Urinary bladder (tissue), 4 donors: Measurements from ENCODE around the gene KREMEN1. TPM values are rescaled to one million over a fixed set of nuclear protein-coding genes. Genes with fewer than 3 reads are reported as not detected.

Experiments
- DNase-seq: peaks from one replicate; pipeline ENCODE4 v3.0.0-alpha.2; 2015; ENCODE audit errors: extremely low spot score
- H3K27ac ChIP-seq: one replicate; pipeline ENCODE4 v1.5.1; 2013; ENCODE audit warnings: low read depth, mild to moderate bottlenecking, moderate library complexity
- H3K36me3 ChIP-seq: one replicate; pipeline ENCODE4 v1.6.1; 2013; ENCODE audit warnings: mild to moderate bottlenecking, moderate library complexity; ENCODE audit not compliant: insufficient read depth
- H3K4me1 ChIP-seq: one replicate; pipeline ENCODE4 v1.6.1; 2013; ENCODE audit warnings: mild to moderate bottlenecking, moderate library complexity; ENCODE audit not compliant: insufficient read depth
- H3K4me3 ChIP-seq: one replicate; pipeline ENCODE4 v1.5.1; 2013; ENCODE audit warnings: low read depth, low read length
- WGBS: extraction: QIAGEN DNeasy Blood & Tissue Kit; methylation state at CpG from one replicate; pipeline ENCODE4 v1.1.7; 2013; 5-methylcytosine and 5-hydroxymethylcytosine counted together
- polyA plus RNA-seq: library from polyadenylated mRNA; stranded (reverse); fragments of 200-250 nt; gene quantifications from one replicate; pipeline ENCODE4 v1.2.3, GENCODE V29; 2013
- total RNA-seq: library from RNA; depleted of rRNA; stranded (reverse); fragments of >200 nt; gene quantifications from one replicate; pipeline ENCODE4 v1.2.3, GENCODE V29; 2014
- donor health status: healthy with polysubstance abuse.
- donor health status: healthy.

KREMEN1 gene
- total and polyA plus RNA-seq, 2 donors = 10.1 to 16.7 TPM

GRCh38 chr22:29157759-29158535 lies 85.1 kb downstream of the KREMEN1 start:
- Histone ChIP-seq H3K27ac (no peak overlapping the region), H3K36me3 (no peaks in the 10 kb centered on the region), H3K4me3 (no peak overlapping the region), H3K4me1 (no peaks in the 10 kb centered on the region)
- 97% methylated on average over 11 of the region's 11 CpGs for WGBS
- DNase-seq = no peak

- no peaks in the 10 kb centered on the region for H3K36me3 ChIP-seq
- H3K4me1 ChIP-seq = no peaks in the 10 kb centered on the region
- H3K4me3 ChIP-seq = no peak overlapping the region
- 89% methylated on average over 5 of the region's 5 CpGs for WGBS
- DNase-seq = no peak
- no peak overlapping the region for H3K27ac ChIP-seq
Measured at GRCh38 chr22:29158546-29158945, 85.7 kb downstream of the KREMEN1 start.

- no peak for DNase-seq
- H3K27ac ChIP-seq = no peak overlapping the region
- H3K4me1 ChIP-seq = no peaks in the 10 kb centered on the region
- H3K36me3 ChIP-seq = no peaks in the 10 kb centered on the region
- 92% methylated on average over 13 of the region's 13 CpGs for WGBS
- no peak overlapping the region for H3K4me3 ChIP-seq
Measured at GRCh38 chr22:29163808-29164207, 91.0 kb downstream of the KREMEN1 start.

GRCh38 chr22:29165321-29166060 lies 92.7 kb downstream of the KREMEN1 start:
- Histone ChIP-seq H3K4me3 (no peak overlapping the region), H3K4me1 (no peaks in the 10 kb centered on the region), H3K27ac (no peak overlapping the region), H3K36me3 (no peaks in the 10 kb centered on the region)
- WGBS = 81% methylated on average over 11 of the region's 11 CpGs
- no peak for DNase-seq

- Histone ChIP-seq H3K4me1 (no peaks in the 10 kb centered on the region), H3K27ac (no peak overlapping the region), H3K4me3 (no peak overlapping the region), H3K36me3 (no peaks in the 10 kb centered on the region)
- WGBS = 77% methylated on average over 6 of the region's 6 CpGs
- no peak for DNase-seq
Measured at GRCh38 chr22:29166180-29166579, 93.3 kb downstream of the KREMEN1 start.

GRCh38 chr22:29167032-29167911 lies 94.4 kb downstream of the KREMEN1 start:
- no peaks in the 10 kb centered on the region for H3K4me1 ChIP-seq
- no peak overlapping the region for H3K4me3 ChIP-seq
- H3K27ac ChIP-seq = no peak overlapping the region
- no peaks in the 10 kb centered on the region for H3K36me3 ChIP-seq
- WGBS = 84% methylated on average over 22 of the region's 22 CpGs
- DNase-seq = no peak

- Histone ChIP-seq H3K27ac (no peak overlapping the region), H3K4me1 (no peaks in the 10 kb centered on the region), H3K36me3 (no peaks in the 10 kb centered on the region), H3K4me3 (no peak overlapping the region)
- DNase-seq = no peak
- 88% methylated on average over 10 of the region's 10 CpGs for WGBS
Measured at GRCh38 chr22:29171721-29172120, 98.9 kb downstream of the KREMEN1 start.

- no peaks in the 10 kb centered on the region for H3K4me1 ChIP-seq
- no peak overlapping the region for H3K4me3 ChIP-seq
- DNase-seq = no peak
- H3K36me3 ChIP-seq = no peaks in the 10 kb centered on the region
- WGBS = 93% methylated on average over 6 of the region's 6 CpGs
- no peak overlapping the region for H3K27ac ChIP-seq
Measured at GRCh38 chr22:29172216-29172615, 99.4 kb downstream of the KREMEN1 start.

GRCh38 chr22:29175312-29175835 lies 102.5 kb downstream of the KREMEN1 start:
- H3K36me3 ChIP-seq = no peaks in the 10 kb centered on the region
- 83% methylated on average over 1 of the region's 1 CpG for WGBS
- no peak for DNase-seq
- no peak overlapping the region for H3K4me3 ChIP-seq
- H3K27ac ChIP-seq = no peak overlapping the region
- no peaks in the 10 kb centered on the region for H3K4me1 ChIP-seq

- Histone ChIP-seq H3K4me3 (no peak overlapping the region), H3K36me3 (no peaks in the 10 kb centered on the region), H3K4me1 (no peaks in the 10 kb centered on the region), H3K27ac (no peak overlapping the region)
- no peak for DNase-seq
- 80% methylated on average over 19 of the region's 19 CpGs for WGBS
Measured at GRCh38 chr22:29183971-29184848, 111.4 kb downstream of the KREMEN1 start.

GRCh38 chr22:29184849-29185490 lies 112.1 kb downstream of the KREMEN1 start:
- Histone ChIP-seq H3K4me1 (no peaks in the 10 kb centered on the region), H3K4me3 (no peak overlapping the region), H3K36me3 (no peaks in the 10 kb centered on the region), H3K27ac (no peak overlapping the region)
- no peak for DNase-seq
- WGBS = 81% methylated on average over 12 of the region's 12 CpGs

- Histone ChIP-seq H3K4me3 (no peak overlapping the region), H3K27ac (no peak overlapping the region), H3K4me1 (no peaks in the 10 kb centered on the region), H3K36me3 (no peaks in the 10 kb centered on the region)
- WGBS = 99% methylated on average over 1 of the region's 1 CpG
- no peak for DNase-seq
Measured at GRCh38 chr22:29186302-29186701, 113.5 kb downstream of the KREMEN1 start.
